Parathyroid adenoma (tissue), 2 donors: ENCODE results near the gene COL15A1.

Source experiments
- H2AFZ ChIP-seq: fragments of 300-600 bp; sonication (generic); one replicate; pipeline ENCODE4 v1.7.0; 2017; ENCODE audit warnings: antibody characterized with exemption, mild to moderate bottlenecking
- H3K27ac ChIP-seq: fragments of 300-600 bp; sonication (generic); one replicate; pipeline ENCODE4 v1.7.0; 2017
- H3K27me3 ChIP-seq: fragments of 300-600 bp; sonication (generic); one replicate; pipeline ENCODE4 v1.7.0; 2017; ENCODE audit warnings: low read length; ENCODE audit not compliant: control insufficient read depth, insufficient read depth
- H3K36me3 ChIP-seq: fragments of 300-600 bp; sonication (generic); one replicate; pipeline ENCODE4 v1.7.0; 2017; ENCODE audit warnings: low read length; ENCODE audit not compliant: control insufficient read depth, insufficient read depth
- H3K4me1 ChIP-seq: fragments of 300-600 bp; sonication (generic); one replicate; pipeline ENCODE4 v1.7.0; 2017; ENCODE audit warnings: control low read depth
- H3K4me2 ChIP-seq: fragments of 300-600 bp; sonication (generic); one replicate; pipeline ENCODE4 v1.7.0; 2017; ENCODE audit warnings: low read length
- H3K4me3 ChIP-seq: fragments of 300-600 bp; sonication (generic); one replicate; pipeline ENCODE4 v1.7.0; 2017; ENCODE audit warnings: low read depth, low read length
- H3K79me2 ChIP-seq: fragments of 300-600 bp; sonication (generic); one replicate; pipeline ENCODE4 v1.7.0; 2017; ENCODE audit warnings: control low read depth
- H3K9ac ChIP-seq: fragments of 300-600 bp; sonication (generic); one replicate; pipeline ENCODE4 v1.7.0; 2017; ENCODE audit warnings: mild to moderate bottlenecking
- H3K9me3 ChIP-seq: fragments of 300-600 bp; sonication (generic); one replicate; pipeline ENCODE4 v1.7.0; 2017; ENCODE audit warnings: low read length; ENCODE audit not compliant: control insufficient read depth
- CTCF ChIP-seq: fragments of 300-600 bp; sonication (generic); IDR thresholded peaks from one replicate; pipeline ENCODE4 v1.7.0; 2017; ENCODE audit warnings: antibody characterized with exemption, mild to moderate bottlenecking
- donor health status: primary hyperparathyroidism.

Gene COL15A1

GRCh38 chr9:98992885-98993569 lies 49.3 kb downstream of the COL15A1 start:
- no peak for TF ChIP-seq CTCF
- Histone ChIP-seq H3K9ac (no peak overlapping the region), H3K27ac (no peak overlapping the region), H3K79me2 (no peaks in the 10 kb centered on the region), H3K9me3 (no peaks in the 10 kb centered on the region), H3K27me3 (no peaks in the 10 kb centered on the region), H3K36me3 (no peaks in the 10 kb centered on the region), H3K4me3 (no peak overlapping the region), H3K4me1 (no peaks in the 10 kb centered on the region), H2AFZ (no peak overlapping the region), H3K4me2 (no peak overlapping the region)

GRCh38 chr9:98993570-98993945 lies 49.9 kb downstream of the COL15A1 start:
- Histone ChIP-seq H3K9me3 (no peaks in the 10 kb centered on the region), H3K9ac (no peak overlapping the region), H3K36me3 (no peaks in the 10 kb centered on the region), H2AFZ (no peak overlapping the region), H3K4me1 (no peaks in the 10 kb centered on the region), H3K79me2 (no peaks in the 10 kb centered on the region), H3K4me3 (no peak overlapping the region), H3K27ac (no peak overlapping the region), H3K4me2 (no peak overlapping the region), H3K27me3 (no peaks in the 10 kb centered on the region)
- no peak for TF ChIP-seq CTCF

DNA sequence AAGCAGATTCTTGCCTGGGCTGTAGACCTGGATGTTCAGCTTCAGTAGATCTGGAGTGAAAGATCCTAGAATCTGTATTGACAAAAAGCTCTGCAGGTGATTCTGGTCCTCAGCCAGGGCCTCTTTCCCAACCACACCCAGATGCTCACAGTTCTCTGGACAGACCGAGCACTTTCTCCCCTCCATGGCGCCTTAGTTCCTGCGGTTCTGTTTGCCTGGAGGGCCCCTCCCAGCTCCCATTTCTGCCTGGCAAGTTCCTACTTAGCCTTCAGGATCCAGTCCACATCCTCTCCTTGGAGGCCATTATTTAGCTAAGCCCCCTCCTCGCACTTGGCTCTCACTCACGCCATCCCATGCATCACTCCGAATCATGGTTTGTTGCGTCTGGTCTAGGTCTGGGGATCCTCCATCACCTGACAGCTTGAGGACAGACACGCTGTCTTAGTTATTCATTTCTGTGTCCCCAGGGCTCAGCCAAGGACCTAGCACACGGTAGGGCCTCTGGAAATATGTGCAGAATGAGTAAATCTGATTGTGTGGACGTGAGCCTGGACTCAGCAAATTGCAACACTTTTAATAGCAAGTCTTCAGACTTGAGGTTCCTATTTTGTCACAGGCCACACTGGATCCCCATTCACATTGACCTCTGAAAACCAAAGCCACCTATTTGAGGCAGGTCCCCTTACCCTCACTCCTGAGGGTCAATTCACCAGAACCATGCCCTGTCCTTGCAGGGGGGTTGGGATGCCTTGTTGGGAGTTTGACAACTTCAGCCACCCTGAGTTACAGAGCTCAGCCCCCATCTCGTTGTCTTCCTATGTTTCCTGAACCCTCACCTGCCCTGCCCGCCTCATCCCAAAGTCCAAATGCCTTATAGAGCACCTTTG lies 50.7 kb downstream of the COL15A1 start:
- Histone ChIP-seq H3K36me3 (no peaks in the 10 kb centered on the region), H3K4me1 (no peaks in the 10 kb centered on the region), H3K4me3 (no peak overlapping the region), H3K27ac (no peak overlapping the region), H3K9me3 (no peaks in the 10 kb centered on the region), H3K9ac (no peak overlapping the region), H3K4me2 (no peak overlapping the region), H2AFZ (no peak overlapping the region), H3K27me3 (no peaks in the 10 kb centered on the region), H3K79me2 (no peaks in the 10 kb centered on the region)
- no peak for TF ChIP-seq CTCF

DNA sequence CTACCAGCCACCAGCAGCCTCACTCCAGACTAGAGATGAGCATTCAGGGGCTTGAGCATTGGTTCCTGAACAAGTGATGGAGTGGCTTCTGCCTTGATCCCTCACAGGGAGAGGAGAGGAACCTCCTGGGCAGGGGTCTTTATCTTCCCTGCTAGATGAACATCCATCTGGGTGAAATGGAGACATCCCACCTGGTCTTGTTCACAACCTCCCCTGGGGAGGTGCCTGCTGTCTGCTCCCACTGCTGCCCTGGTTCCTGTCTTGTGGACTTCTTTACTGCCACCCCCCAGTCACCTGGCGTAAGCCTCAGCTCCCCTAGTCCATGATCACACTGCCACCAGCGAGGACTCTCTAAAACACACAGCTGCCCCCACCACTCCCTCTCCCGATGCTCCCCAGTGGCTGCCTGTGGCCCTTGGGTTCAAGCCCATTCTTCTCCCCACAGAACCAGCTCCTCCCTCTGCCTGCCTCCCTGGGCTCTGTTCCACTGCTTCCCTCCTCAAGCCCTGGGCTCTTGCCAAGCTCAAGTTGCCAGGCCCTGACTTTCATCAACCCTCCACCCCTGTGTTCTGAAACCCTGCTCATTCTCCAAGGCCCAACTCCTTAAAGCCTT lies 51.5 kb downstream of the COL15A1 start:
- Histone ChIP-seq H3K27me3 (no peaks in the 10 kb centered on the region), H2AFZ (no peak overlapping the region), H3K4me3 (no peak overlapping the region), H3K4me1 (no peaks in the 10 kb centered on the region), H3K36me3 (no peaks in the 10 kb centered on the region), H3K9ac (no peak overlapping the region), H3K4me2 (no peak overlapping the region), H3K9me3 (no peaks in the 10 kb centered on the region), H3K79me2 (no peaks in the 10 kb centered on the region), H3K27ac (no peak overlapping the region)
- no peak for TF ChIP-seq CTCF
